Lung (tissue), 12 donors: ENCODE data around the gene GGACT. TPM values are rescaled to one million over a fixed set of nuclear protein-coding genes. Genes with fewer than 3 reads are reported as not detected.

ENCODE experiments used
- ATAC-seq: fragments of 200-7000 bp; cut with Tn5 transposase; one replicate; pipeline ENCODE4 v1.9.1; 2020; ENCODE audit warnings: moderate number of reproducible peaks; ENCODE audit not compliant: insufficient read depth, low FRiP score
- DNase-seq, 3 donors: peaks; one replicate each; pipeline ENCODE4 v3.0.0-alpha.2; 2013 to 2017
- H3K27ac ChIP-seq, 2 donors: one replicate each; pipeline ENCODE4 v1.5.1; 2013; ENCODE audit warnings: mild to moderate bottlenecking in 2 of 2, moderate library complexity in 2 of 2, control low read depth in 1 of 2, inconsistent platforms in 1 of 2, low read depth in 1 of 2, low read length in 1 of 2
- H3K27me3 ChIP-seq, 3 donors: one replicate each; pipeline ENCODE4 v1.5.1; 2013; ENCODE audit warnings: low read length in 2 of 3; ENCODE audit not compliant: control insufficient read depth in 3 of 3, insufficient read depth in 3 of 3
- H3K36me3 ChIP-seq, 4 donors: one replicate each; pipeline ENCODE4 v1.5.1; 2013; ENCODE audit warnings: low read length in 4 of 4, mild to moderate bottlenecking in 1 of 4, moderate library complexity in 1 of 4; ENCODE audit not compliant: control insufficient read depth in 4 of 4, insufficient read depth in 4 of 4
- H3K4me1 ChIP-seq, 5 donors: one replicate each; pipeline ENCODE4 v1.5.1; 2013; ENCODE audit warnings: low read length in 5 of 5, mild to moderate bottlenecking in 2 of 5, moderate library complexity in 1 of 5; ENCODE audit not compliant: control insufficient read depth in 5 of 5, insufficient read depth in 5 of 5
- H3K4me3 ChIP-seq: one replicate; pipeline ENCODE4 v1.5.1; 2013; ENCODE audit warnings: mild to moderate bottlenecking, control low read depth, moderate library complexity
- H3K9ac ChIP-seq, 2 donors: one replicate each; pipeline ENCODE4 v1.5.1; 2013; ENCODE audit warnings: low read length in 2 of 2, control low read depth in 1 of 2; ENCODE audit not compliant: insufficient read depth in 1 of 2
- H3K9me3 ChIP-seq, 4 donors: one replicate each; pipeline ENCODE4 v1.5.1; 2013; ENCODE audit warnings: low read length in 3 of 4, mild to moderate bottlenecking in 1 of 4, moderate library complexity in 1 of 4; ENCODE audit not compliant: control insufficient read depth in 4 of 4, insufficient read depth in 3 of 4
- WGBS, 2 donors: extraction: QIAGEN DNeasy Blood & Tissue Kit; methylation state at CpG; one replicate each; pipeline ENCODE4 v1.1.7; 2013; 5-methylcytosine and 5-hydroxymethylcytosine counted together
- polyA plus RNA-seq, 2 donors: library from polyadenylated mRNA; stranded (reverse); fragments of 200-250 nt; gene quantifications; one replicate each; pipeline ENCODE4 v1.2.1, GENCODE V29; 2013
- total RNA-seq, 2 donors: library from RNA; depleted of rRNA in 1 of 2; stranded (reverse); fragments of >200 nt in 1 of 2; gene quantifications; one replicate each; pipeline ENCODE4 v1.2.1, GENCODE V29; 2014 to 2021
- TF ChIP-seq, protein P1 (sequence below): IDR thresholded peaks from 2 replicates; pipeline ENCODE4 v1.5.1; 2012; ENCODE audit warnings: mild to moderate bottlenecking; ENCODE audit errors: control extremely low read depth, extremely low read depth
- donor health status: control.
- donor health status: control.
- donor health status: Bipolar disorder and iron deficiency.
- donor health status: healthy.
- donor health status: DM: yes; HTN: yes; CAD: no.

The GGACT gene
- total and polyA plus RNA-seq, 4 donors, result 1.1 to 6.8 (median 3.9) TPM

DNA sequence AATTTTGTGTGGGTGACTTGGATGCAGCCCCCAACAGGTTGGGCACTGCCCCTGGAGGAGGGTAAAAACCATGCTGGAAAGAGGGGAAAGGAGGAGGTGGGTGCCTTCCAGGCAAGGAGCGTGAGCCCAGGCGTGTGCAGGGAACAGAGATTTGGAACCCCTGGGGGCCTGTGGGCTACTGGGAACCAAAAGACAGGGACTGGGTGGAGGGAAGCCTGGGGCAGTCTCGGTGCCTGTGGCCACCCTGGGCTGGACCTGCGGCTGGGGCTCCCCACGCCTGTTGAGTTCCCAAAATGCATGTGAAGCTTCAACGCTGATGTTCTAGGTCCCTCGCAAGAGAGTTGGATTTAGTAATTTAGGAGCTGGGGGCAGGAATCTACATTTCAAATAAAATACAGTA is 24.8 kb downstream of the GGACT start:
- ATAC-seq, result no peak

DNA sequence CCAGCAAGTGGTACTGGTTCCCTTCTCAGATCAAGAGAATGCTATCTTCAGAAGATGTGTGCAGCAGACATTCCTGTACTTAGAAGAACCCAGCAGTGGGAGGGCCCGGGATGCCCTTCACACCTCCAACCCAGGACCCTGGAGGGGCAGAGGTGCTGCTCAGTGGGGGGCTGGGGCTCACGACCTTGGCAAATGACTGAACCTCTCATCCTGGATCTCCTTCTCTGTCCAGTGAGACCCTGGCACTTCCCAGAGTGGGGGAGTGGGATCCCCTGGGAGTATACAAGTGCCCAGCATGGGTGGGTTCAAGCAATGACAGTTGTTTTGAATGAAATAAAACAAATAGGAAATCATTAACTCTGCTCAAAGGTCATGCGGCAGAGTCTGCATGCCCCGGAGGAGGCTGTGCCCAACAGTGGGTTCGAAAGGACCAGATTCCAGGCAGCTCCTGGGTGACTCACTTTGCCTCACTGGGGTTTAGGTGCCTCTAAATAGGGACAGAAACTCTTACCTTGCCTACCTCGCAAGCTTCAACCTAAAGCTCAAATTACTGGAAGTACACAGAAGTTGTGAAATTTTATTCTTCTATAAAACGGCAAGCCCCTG is 26.9 kb downstream of the GGACT start:
- Histone ChIP-seq H3K36me3 (no peaks in the 10 kb centered on the region), H3K27me3 (no peaks in the 10 kb centered on the region), H3K9me3 (peaks cover 0 to 4% (median 0%) of the 10 kb centered on the region in 4 donors), H3K9ac (no peak overlapping the region), H3K4me3 (no peak overlapping the region), H3K4me1 (no peaks in the 10 kb centered on the region), H3K27ac (no peak overlapping the region)
- no peak for ATAC-seq
- DNase-seq, result no peak
- 66 to 69% methylated on average over 7 of the region's 7 CpGs for WGBS, 2 donors
- TF ChIP-seq, protein P1, sequence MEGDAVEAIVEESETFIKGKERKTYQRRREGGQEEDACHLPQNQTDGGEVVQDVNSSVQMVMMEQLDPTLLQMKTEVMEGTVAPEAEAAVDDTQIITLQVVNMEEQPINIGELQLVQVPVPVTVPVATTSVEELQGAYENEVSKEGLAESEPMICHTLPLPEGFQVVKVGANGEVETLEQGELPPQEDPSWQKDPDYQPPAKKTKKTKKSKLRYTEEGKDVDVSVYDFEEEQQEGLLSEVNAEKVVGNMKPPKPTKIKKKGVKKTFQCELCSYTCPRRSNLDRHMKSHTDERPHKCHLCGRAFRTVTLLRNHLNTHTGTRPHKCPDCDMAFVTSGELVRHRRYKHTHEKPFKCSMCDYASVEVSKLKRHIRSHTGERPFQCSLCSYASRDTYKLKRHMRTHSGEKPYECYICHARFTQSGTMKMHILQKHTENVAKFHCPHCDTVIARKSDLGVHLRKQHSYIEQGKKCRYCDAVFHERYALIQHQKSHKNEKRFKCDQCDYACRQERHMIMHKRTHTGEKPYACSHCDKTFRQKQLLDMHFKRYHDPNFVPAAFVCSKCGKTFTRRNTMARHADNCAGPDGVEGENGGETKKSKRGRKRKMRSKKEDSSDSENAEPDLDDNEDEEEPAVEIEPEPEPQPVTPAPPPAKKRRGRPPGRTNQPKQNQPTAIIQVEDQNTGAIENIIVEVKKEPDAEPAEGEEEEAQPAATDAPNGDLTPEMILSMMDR, result no peak

More for the DNA sequence above, 24.8 kb downstream of the GGACT start:
- H3K9ac ChIP-seq, result no peak overlapping the region
- H3K4me1 ChIP-seq, result no peaks in the 10 kb centered on the region
- DNase-seq, result no peak
- H3K27me3 ChIP-seq, result no peaks in the 10 kb centered on the region
- H3K4me3 ChIP-seq, result no peak overlapping the region
- no peak overlapping the region for H3K27ac ChIP-seq
- no peaks in the 10 kb centered on the region for H3K36me3 ChIP-seq
- peaks cover 0 to 6% (median 0%) of the 10 kb centered on the region in 4 donors for H3K9me3 ChIP-seq
- 97% methylated on average over 7 of the region's 7 CpGs for WGBS, 2 donors
- TF ChIP-seq, protein P1, result no peak

DNA sequence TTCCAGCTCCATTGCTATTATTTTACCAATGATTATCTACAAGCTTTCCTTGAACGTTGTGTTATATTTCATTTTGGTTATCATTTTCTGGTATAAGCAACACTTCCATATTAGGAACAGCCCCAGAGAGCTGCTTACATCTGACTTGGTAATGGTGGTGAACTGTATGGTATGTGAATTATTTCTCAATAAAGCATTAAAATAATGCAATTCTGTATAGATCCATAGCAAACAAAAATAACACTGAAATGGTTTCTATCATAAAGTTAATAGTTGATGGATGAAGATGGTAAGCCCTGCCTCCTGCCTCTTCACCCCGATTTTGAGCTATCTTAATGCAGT is 27.5 kb downstream of the GGACT start:
- DNase-seq (no peak), ATAC-seq (no peak)
- no peak overlapping the region for H3K27ac ChIP-seq
- H3K4me1 ChIP-seq, result no peaks in the 10 kb centered on the region
- H3K27me3 ChIP-seq, result no peaks in the 10 kb centered on the region
- no peak overlapping the region for H3K4me3 ChIP-seq
- 77 to 90% methylated on average over 2 of the region's 2 CpGs for WGBS, 2 donors
- H3K9me3 ChIP-seq, result peaks cover 0 to 4% (median 0%) of the 10 kb centered on the region in 4 donors
- TF ChIP-seq, protein P1, result no peak
- H3K9ac ChIP-seq, result no peak overlapping the region
- no peaks in the 10 kb centered on the region for H3K36me3 ChIP-seq

DNA sequence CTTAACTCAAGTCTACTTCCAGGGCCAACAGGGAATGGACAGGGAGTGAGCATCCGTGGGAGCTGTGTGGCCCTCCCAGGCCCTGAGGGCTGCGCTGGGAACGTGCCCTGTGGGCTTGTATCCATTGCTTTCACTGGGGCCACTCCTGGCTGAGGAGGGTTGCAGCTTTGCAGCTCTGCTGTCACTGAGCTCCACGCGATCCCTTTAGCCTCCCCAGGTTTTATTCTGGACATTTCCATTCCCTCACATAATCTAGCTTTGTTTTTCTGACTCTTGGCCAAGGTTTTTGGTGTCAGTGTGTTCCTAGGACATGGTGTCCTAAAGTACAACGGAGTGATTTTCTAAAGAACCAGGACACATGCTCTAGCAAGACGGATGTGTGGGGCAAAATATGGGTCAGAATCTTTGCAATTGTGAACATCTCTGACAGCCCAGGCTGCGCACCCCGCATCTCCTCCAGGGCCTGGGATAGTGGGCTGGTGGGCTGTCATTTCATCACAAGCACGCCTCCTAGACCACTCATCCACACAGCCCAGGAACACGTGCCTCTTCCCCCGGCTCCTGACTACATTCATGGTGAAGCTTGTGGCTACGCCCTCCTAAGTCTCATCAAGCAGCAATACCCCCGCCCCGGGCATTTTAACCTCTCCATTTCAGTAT is 28.0 kb downstream of the GGACT start:
- H3K4me1 ChIP-seq, result no peaks in the 10 kb centered on the region

More for the DNA sequence above, 28.0 kb downstream of the GGACT start:
- no peaks in the 10 kb centered on the region for H3K27me3 ChIP-seq
- H3K27ac ChIP-seq, result no peak overlapping the region
- peaks cover 0 to 2% (median 0%) of the 10 kb centered on the region in 4 donors for H3K9me3 ChIP-seq
- DNase-seq, result no peak
- no peak overlapping the region for H3K4me3 ChIP-seq
- 87 to 91% methylated on average over 15 of the region's 15 CpGs for WGBS, 2 donors
- ATAC-seq, result no peak
- TF ChIP-seq, protein P1, result no peak
- no peaks in the 10 kb centered on the region for H3K36me3 ChIP-seq
- no peak overlapping the region for H3K9ac ChIP-seq
